GM19397 (cell line): ENCODE measurements around the gene GPC4.
A peak's percentile ranks its signal among the peaks of the same experiment; 100 is the strongest.

Source experiments
- ATAC-seq: cut with Tn5 transposase; IDR thresholded peaks from one replicate; pipeline ENCODE4 v1.9.1; 2021; ENCODE audit warnings: mild to moderate bottlenecking, moderate library complexity; ENCODE audit not compliant: unreplicated experiment

GPC4 gene

GRCh38 chrX:133415276-133416105 is at the start of gene GPC4:
Gene GPC4 (minus strand): TSS chrX:133415489. CDS start chrX:133414965, 524 bp downstream.
- peak; percentile 33 for ATAC-seq

DNA sequence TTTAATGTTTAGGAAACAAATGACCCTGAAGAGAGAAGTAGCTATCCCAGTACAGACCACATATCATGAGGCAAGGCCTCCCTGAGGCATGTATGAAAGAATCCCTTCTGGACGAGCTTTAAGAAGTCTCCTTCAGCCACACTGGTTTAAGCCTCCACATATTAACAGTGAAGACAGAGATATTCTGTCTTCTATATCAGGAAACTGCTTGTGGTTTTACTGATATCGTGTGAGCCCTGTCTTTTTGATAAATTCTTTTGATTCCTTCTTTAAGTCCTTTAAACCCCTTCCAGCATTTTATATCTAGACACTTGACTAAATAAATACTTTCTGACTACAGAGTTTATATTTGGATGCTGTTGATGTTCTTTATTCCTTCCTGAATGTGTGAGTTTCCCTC is 45.9 kb upstream of the GPC4 start:
- no peak for ATAC-seq

GRCh38 chrX:133454924-133455323 is 39.6 kb upstream of the GPC4 start:
- ATAC-seq, result no peak

GRCh38 chrX:133454491-133454914 is 39.2 kb upstream of the GPC4 start:
- no peak for ATAC-seq

GRCh38 chrX:133448512-133449076 is 33.3 kb upstream of the GPC4 start:
- no peak for ATAC-seq

DNA sequence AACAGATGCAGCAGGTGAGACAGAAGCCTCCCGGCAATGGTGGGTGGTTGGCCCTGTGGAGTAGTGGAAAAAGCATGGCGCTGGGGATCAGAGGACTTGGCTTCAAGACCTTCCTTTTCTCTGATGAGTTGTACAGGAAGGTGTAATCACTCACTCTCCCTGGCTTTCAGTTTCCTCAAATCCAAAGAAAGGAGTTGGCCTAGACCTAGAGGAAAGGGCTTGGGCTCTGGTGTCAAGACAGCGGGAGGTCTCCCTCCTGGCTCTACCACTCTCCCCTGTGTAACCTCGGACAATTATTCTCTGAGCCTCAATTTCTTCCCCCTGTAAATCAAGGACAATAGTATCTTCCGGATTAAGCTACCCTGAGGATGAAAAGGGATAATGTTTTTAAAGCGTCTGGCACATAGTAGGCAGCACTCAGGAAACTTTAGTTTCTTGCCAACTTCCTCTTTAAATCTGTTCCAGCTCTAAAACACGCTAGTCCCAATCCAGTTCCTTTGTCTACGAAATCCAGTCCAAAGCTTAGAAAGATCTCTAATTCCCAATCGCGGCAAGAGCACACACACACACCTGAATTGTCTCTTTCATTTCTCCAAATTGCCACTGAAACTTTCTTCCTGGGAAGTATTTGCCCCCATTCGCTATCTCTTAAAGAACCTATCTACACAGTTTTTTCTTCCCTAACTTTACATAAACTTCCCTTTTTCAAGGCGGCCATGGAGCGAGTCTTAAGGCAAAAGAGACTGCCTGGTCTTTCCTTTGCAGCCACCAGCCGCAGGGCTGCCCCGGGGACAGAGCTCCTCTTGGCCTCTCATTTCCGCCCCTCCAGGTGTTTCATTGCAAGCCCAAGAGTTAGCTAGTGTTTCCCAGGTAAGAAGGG is 29.9 kb upstream of the GPC4 start:
- ATAC-seq, result no peak

GRCh38 chrX:133444196-133444595 is 28.9 kb upstream of the GPC4 start:
- no peak for ATAC-seq

DNA sequence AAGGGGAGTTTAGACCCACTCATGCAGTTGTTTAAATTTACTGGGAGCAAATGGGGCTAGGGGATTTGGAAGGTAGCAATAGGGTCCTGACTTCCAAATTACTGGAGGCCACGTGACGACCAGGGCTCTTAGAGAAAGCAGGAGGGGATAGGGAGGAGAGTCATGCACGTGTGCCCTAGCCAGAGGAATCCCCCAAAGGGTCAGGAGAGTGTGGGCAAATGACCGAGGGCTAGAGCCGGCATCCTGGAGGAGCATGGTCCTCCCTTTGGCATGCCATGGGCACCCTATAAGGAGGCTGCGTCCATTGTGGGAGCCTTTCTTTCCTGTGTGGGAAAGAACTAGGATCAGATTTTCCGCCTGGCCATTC is 25.5 kb upstream of the GPC4 start:
- no peak for ATAC-seq

- no peak for ATAC-seq
Observed at GRCh38 chrX:133440081-133440796, 24.9 kb upstream of the GPC4 start.

DNA sequence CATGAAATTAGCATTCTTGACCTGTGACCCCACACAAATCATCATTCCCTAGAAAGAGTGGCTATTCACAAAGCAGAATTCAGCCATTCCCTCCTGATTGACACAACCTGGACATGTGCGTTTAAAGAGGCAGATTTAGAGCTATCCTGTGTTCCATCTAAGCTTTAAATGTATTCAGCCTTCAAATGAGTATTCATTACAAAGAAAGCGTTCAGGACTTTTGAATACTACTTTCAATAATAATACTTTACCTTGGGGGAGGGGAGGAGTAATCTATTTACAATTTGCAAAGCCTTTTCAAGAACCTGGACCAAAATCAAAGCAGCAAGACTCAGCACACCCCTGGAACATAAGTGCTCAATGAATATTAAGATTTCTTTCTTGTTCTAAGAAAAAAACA is 22.5 kb upstream of the GPC4 start:
- no peak for ATAC-seq

- ATAC-seq, result no peak
Observed at GRCh38 chrX:133437356-133437755, 22.1 kb upstream of the GPC4 start.

GRCh38 chrX:133435544-133436124 is 20.3 kb upstream of the GPC4 start:
- no peak for ATAC-seq

DNA sequence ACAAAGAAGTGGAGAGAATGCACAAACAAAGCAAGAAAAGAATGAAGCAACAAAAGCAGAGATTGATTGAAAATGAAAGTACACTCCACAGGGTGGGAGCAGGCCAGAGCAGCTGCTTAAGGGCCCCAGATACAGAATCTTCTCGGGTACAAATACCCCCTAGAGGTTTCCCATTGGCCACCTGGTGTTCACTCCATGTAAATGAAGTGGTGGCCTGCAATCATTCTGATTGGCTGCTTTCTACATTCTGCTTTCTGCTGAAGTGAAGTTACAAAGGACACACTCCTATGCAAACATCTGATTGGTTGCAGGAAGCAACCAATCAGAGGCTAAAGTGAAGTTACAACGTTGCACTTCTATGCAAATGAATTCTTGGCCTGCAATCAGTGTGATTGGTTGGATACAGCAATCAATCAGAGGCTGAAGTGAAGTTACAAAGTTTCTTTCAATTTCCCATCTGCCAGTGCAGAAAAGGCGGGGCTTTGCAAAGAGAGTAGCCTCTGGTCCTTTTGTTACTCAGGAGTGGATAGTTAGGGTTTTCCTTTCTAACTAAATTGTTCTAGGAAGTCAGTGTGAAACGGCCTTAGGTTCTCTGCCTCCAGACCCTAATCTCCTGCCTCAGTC is 19.0 kb upstream of the GPC4 start:
- ATAC-seq, result no peak

DNA sequence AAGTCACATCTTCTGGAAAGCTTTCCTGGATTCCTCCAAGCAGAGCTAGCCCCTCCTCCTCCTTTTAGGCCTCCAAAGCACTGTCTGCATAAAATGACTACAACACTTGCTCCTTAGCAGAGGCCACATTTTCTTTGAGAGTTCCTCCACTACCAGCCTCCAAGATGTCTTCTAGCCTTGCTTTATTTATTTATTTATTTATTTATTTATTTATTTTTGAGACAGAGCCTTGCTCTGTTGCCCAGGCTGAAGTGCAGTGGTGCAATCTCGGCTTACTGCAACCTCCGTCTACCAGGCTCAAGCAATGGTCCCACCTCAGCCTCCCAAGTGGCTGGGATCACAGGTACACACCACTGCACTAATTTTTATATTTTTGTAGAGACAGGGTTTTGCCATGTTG is 4.6 kb upstream of the GPC4 start:
- no peak for ATAC-seq

GRCh38 chrX:133418588-133418987 is 3.3 kb upstream of the GPC4 start:
- no peak for ATAC-seq

DNA sequence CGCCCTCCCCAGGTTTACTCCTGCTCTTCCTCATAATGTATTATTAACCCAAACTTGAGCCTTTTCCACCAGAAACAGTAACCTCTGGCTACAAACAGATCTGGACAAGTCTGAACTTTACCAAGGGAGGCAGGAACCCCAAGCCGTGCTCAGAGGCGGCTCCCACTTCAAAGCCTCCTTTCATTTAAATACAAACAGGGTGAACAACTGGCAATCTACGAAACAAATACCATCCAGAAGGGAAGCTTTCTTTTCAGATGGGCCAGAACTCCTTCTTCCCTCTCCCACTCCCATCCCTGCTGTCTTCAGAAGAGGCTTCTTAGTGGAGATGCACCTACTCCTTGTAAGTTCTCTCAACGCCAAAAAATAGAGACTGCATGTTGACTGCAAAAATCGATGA is 2.1 kb upstream of the GPC4 start:
- ATAC-seq, result no peak

DNA sequence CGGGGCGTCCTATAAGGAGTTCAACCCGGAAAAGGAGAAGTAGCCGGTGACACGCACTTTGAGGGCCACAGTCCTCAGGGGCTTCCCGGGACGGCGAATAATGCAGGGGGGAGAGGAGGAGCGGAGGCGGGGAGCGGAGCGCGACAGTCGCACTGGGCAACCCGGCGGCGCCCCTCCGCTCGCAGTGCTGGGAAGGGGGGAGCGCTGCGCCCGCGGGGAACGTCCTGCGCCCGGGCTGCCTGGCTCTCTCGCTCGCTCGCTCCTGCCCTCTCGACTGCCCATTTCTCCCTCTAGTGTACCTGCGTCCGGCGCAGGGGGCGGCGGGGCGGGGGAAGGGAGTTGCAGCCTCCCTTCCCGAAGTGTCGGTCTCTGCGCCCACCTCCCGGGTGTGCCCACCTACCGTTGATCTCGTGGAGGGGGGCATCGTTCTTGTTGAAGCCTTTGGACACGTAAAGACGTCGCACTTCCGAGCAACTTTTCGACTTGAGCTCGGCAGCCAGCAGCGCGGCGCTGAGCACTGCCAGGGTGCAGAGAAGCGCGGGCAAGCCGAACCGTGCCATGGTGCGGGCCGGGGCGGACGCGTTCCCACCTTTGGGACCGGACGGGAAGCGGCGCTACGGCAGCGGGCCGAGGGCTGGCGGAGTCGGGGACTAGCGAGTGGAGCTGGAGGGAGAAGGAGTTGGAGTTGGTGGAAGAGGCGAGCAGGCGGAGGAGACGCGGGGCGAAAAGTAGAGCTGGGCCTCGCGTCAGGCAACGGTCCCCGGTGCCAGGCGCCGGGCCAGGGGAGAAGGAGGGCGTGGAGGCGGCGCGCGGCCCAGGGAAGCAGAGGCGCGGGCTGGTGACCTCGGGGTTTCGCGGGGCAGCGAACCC is 648 bp downstream of the GPC4 start:
- peak; percentile 35 for ATAC-seq

DNA sequence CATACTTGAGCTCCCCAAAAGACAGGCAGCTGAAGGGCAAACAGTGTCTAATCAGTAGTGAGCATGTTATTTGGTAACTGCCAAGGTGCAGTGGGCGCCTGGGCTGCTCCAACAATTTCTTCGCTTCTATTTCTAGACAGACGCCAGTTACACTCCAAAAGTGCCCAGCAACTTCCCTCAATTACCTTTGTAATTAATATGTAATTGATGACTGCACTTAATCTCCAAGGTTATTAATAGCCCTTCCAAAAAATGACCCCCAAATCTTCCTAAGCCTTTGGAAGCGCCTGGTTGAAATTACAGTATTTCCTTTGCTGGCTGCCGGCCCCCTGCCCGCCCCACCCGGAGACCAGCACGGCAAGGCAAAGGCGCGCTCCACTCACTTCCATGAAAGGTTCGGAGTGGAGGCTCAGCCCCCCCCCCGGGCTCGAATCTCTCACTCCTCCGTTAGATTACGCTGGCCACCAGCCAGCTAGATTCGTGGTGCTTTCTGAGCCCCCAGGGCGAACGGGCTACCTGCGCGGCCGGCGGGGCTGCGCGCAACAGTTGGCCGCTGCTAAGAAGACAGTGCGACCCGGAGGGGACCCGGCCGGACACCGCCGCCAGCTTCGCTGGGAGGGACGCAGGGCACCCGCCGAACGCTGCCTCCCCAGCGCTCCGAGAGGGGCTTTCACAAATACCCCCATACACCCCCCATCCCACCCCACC is 1.9 kb downstream of the GPC4 start:
- no peak for ATAC-seq

GRCh38 chrX:133412665-133413064 is 2.6 kb downstream of the GPC4 start:
- ATAC-seq, result no peak
